Measurements from ENCODE around the gene AMOTL2. TPM values are rescaled to one million over a fixed set of nuclear protein-coding genes. Genes with fewer than 3 reads are reported as not detected.

The AMOTL2 gene
- total RNA-seq, 1 experiment from 2014 or later, result 76.9 TPM

DNA sequence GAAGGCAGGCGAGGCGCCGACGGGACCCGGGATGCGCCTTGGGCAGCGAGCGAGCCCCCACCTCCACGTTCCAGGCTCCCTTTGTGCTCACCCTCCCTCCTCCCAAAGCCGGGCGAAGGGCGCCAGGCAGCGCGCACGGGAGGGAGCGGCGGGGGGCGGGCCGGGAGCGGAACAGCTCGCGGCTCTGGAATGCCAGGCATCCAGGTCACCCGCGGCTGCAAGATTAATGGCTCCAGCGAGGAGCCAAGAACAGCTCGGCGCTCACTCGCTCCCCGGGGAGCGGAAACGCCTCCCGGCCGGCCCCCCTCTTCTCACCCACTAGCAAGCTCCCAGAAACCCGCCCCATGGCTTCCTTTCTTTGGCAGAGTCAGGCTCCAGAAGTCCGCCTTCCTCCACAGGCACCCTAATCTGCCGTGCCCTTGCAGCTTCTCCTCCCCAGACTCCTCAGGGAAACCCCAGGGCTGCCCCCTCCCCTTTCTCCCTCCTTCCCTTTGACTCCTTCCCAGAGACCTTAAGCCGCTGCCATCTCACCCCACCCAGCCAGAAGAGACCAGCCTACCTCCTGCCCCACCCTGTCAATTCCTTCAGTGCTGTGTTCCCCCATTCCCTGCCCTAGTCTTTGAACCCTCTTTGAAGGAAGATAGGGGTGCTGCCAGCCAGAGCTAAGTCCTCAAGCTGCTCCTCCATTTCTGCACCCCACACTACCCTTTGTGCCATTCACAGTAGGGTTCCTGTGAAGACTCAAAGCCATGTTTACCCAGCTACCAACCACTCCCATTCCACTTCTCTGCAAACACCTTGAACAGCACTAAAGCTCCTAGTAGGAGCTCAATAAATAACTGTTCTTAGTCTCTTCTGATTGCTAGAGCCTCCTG lies 9.9 kb downstream of the AMOTL2 start (continued):
- no peak for TF ChIP-seq CTCF (IDR thresholded peaks at IDR 0.05)
- no peak for TF ChIP-seq FOXK1 (CRISPR knock-in tag; IDR thresholded peaks at IDR 0.05)
- no peak for TF ChIP-seq AFF4 (CRISPR knock-in tag; IDR thresholded peaks at IDR 0.05; ENCODE audit: borderline replicate concordance)
- TF ChIP-seq ZNF416 (CRISPR knock-in tag; IDR thresholded peaks at IDR 0.05), result no peak
- TF ChIP-seq MYBL2 (CRISPR knock-in tag; IDR thresholded peaks at IDR 0.05), result peak; percentile 66
- no peak for TF ChIP-seq USF2 (CRISPR knock-in tag; IDR thresholded peaks at IDR 0.05)
- no peak for TF ChIP-seq NR2C2 (CRISPR knock-in tag; IDR thresholded peaks at IDR 0.05)
- TF ChIP-seq, protein P1, sequence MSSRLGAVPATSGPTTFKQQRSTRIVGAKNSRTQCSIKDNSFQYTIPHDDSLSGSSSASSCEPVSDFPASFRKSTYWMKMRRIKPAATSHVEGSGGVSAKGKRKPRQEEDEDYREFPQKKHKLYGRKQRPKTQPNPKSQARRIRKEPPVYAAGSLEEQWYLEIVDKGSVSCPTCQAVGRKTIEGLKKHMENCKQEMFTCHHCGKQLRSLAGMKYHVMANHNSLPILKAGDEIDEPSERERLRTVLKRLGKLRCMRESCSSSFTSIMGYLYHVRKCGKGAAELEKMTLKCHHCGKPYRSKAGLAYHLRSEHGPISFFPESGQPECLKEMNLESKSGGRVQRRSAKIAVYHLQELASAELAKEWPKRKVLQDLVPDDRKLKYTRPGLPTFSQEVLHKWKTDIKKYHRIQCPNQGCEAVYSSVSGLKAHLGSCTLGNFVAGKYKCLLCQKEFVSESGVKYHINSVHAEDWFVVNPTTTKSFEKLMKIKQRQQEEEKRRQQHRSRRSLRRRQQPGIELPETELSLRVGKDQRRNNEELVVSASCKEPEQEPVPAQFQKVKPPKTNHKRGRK (CRISPR knock-in tag; IDR thresholded peaks at IDR 0.05; ENCODE audit: borderline replicate concordance), result no peak
- peak; percentile 30; the same call in 1 of the 2 replicates for TF ChIP-seq ARID4B (CRISPR knock-in tag; IDR thresholded peaks at IDR 0.05; ENCODE audit: borderline replicate concordance)
- 0 out of 2 replicates have a peak, but pooled peaks have one; percentile 21 for TF ChIP-seq ETV6 (CRISPR knock-in tag; IDR thresholded peaks at IDR 0.05)
- TF ChIP-seq, protein P2, sequence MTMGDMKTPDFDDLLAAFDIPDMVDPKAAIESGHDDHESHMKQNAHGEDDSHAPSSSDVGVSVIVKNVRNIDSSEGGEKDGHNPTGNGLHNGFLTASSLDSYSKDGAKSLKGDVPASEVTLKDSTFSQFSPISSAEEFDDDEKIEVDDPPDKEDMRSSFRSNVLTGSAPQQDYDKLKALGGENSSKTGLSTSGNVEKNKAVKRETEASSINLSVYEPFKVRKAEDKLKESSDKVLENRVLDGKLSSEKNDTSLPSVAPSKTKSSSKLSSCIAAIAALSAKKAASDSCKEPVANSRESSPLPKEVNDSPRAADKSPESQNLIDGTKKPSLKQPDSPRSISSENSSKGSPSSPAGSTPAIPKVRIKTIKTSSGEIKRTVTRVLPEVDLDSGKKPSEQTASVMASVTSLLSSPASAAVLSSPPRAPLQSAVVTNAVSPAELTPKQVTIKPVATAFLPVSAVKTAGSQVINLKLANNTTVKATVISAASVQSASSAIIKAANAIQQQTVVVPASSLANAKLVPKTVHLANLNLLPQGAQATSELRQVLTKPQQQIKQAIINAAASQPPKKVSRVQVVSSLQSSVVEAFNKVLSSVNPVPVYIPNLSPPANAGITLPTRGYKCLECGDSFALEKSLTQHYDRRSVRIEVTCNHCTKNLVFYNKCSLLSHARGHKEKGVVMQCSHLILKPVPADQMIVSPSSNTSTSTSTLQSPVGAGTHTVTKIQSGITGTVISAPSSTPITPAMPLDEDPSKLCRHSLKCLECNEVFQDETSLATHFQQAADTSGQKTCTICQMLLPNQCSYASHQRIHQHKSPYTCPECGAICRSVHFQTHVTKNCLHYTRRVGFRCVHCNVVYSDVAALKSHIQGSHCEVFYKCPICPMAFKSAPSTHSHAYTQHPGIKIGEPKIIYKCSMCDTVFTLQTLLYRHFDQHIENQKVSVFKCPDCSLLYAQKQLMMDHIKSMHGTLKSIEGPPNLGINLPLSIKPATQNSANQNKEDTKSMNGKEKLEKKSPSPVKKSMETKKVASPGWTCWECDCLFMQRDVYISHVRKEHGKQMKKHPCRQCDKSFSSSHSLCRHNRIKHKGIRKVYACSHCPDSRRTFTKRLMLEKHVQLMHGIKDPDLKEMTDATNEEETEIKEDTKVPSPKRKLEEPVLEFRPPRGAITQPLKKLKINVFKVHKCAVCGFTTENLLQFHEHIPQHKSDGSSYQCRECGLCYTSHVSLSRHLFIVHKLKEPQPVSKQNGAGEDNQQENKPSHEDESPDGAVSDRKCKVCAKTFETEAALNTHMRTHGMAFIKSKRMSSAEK (CRISPR knock-in tag; IDR thresholded peaks at IDR 0.05; ENCODE audit: borderline replicate concordance), result no peak
- TF ChIP-seq ATF1 (CRISPR knock-in tag; IDR thresholded peaks at IDR 0.05), result no peak
- TF ChIP-seq ZNF317 (CRISPR knock-in tag; IDR thresholded peaks at IDR 0.05; ENCODE audit: borderline replicate concordance, low read depth), result no peak
- no peak for TF ChIP-seq RELA (CRISPR knock-in tag; IDR thresholded peaks at IDR 0.05; ENCODE audit: borderline replicate concordance)
- TF ChIP-seq, protein P3, sequence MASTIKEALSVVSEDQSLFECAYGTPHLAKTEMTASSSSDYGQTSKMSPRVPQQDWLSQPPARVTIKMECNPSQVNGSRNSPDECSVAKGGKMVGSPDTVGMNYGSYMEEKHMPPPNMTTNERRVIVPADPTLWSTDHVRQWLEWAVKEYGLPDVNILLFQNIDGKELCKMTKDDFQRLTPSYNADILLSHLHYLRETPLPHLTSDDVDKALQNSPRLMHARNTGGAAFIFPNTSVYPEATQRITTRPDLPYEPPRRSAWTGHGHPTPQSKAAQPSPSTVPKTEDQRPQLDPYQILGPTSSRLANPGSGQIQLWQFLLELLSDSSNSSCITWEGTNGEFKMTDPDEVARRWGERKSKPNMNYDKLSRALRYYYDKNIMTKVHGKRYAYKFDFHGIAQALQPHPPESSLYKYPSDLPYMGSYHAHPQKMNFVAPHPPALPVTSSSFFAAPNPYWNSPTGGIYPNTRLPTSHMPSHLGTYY (CRISPR knock-in tag; IDR thresholded peaks at IDR 0.05), result 0 out of 2 replicates have a peak, but pooled peaks have one; percentile 7
- TF ChIP-seq NFATC4 (CRISPR knock-in tag; IDR thresholded peaks at IDR 0.05), result no peak

Measured in WTC11 (cell line).